Osteoblast (primary cell): Measurements from ENCODE around the gene SMC1B. TPM values are rescaled to one million over a fixed set of nuclear protein-coding genes. Genes with fewer than 3 reads are reported as not detected.
"Not testable (repeated sequence)": the region's sequence is repeated elsewhere in the genome, so short reads cannot be mapped to it uniquely, and the experiment has no call there.

Source experiments
- DNase-seq: peaks from one replicate; pipeline ENCODE4 v3.0.0; 2011; ENCODE audit warnings: low spot score, mixed read lengths; ENCODE audit not compliant: insufficient read length; ENCODE audit errors: missing footprints
- H2AFZ ChIP-seq: 2 replicates; pipeline ENCODE4 v1.6.0; 2011; ENCODE audit warnings: mild to moderate bottlenecking, low read length
- H3K27ac ChIP-seq: 2 replicates; pipeline ENCODE4 v1.5.1; 2011; ENCODE audit warnings: mild to moderate bottlenecking, low read depth, low read length, moderate library complexity
- H3K27me3 ChIP-seq: 2 replicates; pipeline ENCODE4 v1.6.0; 2012; ENCODE audit warnings: mild to moderate bottlenecking, control low read depth, inconsistent platforms, low read length, moderate library complexity; ENCODE audit not compliant: insufficient read depth
- H3K36me3 ChIP-seq: 2 replicates; pipeline ENCODE4 v1.5.1; 2011; ENCODE audit warnings: mild to moderate bottlenecking, low read length, control low read depth, moderate library complexity; ENCODE audit not compliant: insufficient read depth
- H3K4me1 ChIP-seq: 2 replicates; pipeline ENCODE4 v1.5.1; 2011; ENCODE audit warnings: mild to moderate bottlenecking, low read length, control low read depth, moderate library complexity; ENCODE audit not compliant: insufficient read depth
- H3K4me2 ChIP-seq: 2 replicates; pipeline ENCODE4 v1.6.0; 2011; ENCODE audit warnings: mild to moderate bottlenecking, low read length; ENCODE audit not compliant: insufficient read depth
- H3K4me3 ChIP-seq: fragments of 200-600 bp; sonication (generic); 3 replicates; pipeline ENCODE4 v1.5.1; 2012; ENCODE audit warnings: mild to moderate bottlenecking, low read length, inconsistent platforms; ENCODE audit not compliant: insufficient read depth
- H3K79me2 ChIP-seq: 2 replicates; pipeline ENCODE4 v1.6.0; 2012; ENCODE audit warnings: mild to moderate bottlenecking, low read length, control low read depth, inconsistent platforms; ENCODE audit not compliant: insufficient read depth
- H3K9me3 ChIP-seq: 2 replicates; pipeline ENCODE4 v1.5.1; 2011; ENCODE audit warnings: low read depth, low read length, control low read depth
- H4K20me1 ChIP-seq: 2 replicates; pipeline ENCODE4 v1.6.0; 2012; ENCODE audit warnings: mild to moderate bottlenecking, low read length, control low read depth; ENCODE audit not compliant: insufficient read depth
- CTCF ChIP-seq: IDR thresholded peaks from 2 replicates; pipeline ENCODE4 v1.5.1; 2011; ENCODE audit warnings: mild to moderate bottlenecking, low read depth, low read length, moderate library complexity; ENCODE audit errors: extremely low read depth
- total RNA-seq: library from RNA; depleted of rRNA; stranded (reverse); fragments of >200 nt; gene quantifications from 2 replicates; pipeline ENCODE4 v1.2.3, GENCODE V29; 2012

SMC1B gene
- total RNA-seq, 1 donor: not detected

GRCh38 chr22:45444168-45444567 is 30.8 kb upstream of the SMC1B start:
- no peaks in the 10 kb centered on the region for H4K20me1 ChIP-seq
- H2AFZ ChIP-seq: no peak overlapping the region
- no peaks in the 10 kb centered on the region for H3K79me2 ChIP-seq
- no peak overlapping the region for H3K4me3 ChIP-seq
- peak; percentile 45 for DNase-seq
- no peak overlapping the region for H3K4me2 ChIP-seq
- H3K36me3 ChIP-seq: no peaks in the 10 kb centered on the region
- H3K27ac ChIP-seq: no peak overlapping the region
- H3K4me1 ChIP-seq: no peaks in the 10 kb centered on the region
- H3K27me3 ChIP-seq: peaks cover 3% of the 10 kb centered on the region
- H3K9me3 ChIP-seq: no peaks in the 10 kb centered on the region
- TF ChIP-seq CTCF: no peak

GRCh38 chr22:45442116-45442515 is 28.7 kb upstream of the SMC1B start:
- Histone ChIP-seq H3K4me2 (no peak overlapping the region), H3K79me2 (no peaks in the 10 kb centered on the region), H2AFZ (no peak overlapping the region), H4K20me1 (no peaks in the 10 kb centered on the region), H3K27me3 (peaks cover 3% of the 10 kb centered on the region), H3K27ac (no peak overlapping the region), H3K36me3 (no peaks in the 10 kb centered on the region), H3K4me1 (no peaks in the 10 kb centered on the region), H3K9me3 (no peaks in the 10 kb centered on the region), H3K4me3 (no peak overlapping the region)
- no peak for DNase-seq
- no peak for TF ChIP-seq CTCF

- Histone ChIP-seq H3K9me3 (no peaks in the 10 kb centered on the region), H3K79me2 (no peaks in the 10 kb centered on the region), H3K36me3 (no peaks in the 10 kb centered on the region), H4K20me1 (no peaks in the 10 kb centered on the region), H3K27ac (no peak overlapping the region), H3K4me3 (no peak overlapping the region), H3K4me2 (peak overlapping the region; percentile 39), H2AFZ (peak overlapping the region; percentile 41), H3K4me1 (no peaks in the 10 kb centered on the region), H3K27me3 (peaks cover 3% of the 10 kb centered on the region)
- DNase-seq: peak; percentile 94
- peak; percentile 76 for TF ChIP-seq CTCF
Measured at GRCh38 chr22:45441138-45441537, 27.7 kb upstream of the SMC1B start.

GRCh38 chr22:45440688-45441087 is 27.3 kb upstream of the SMC1B start:
- not testable (repeated sequence) for H3K36me3 ChIP-seq, DNase-seq, H4K20me1 ChIP-seq, H3K27ac ChIP-seq, H3K4me2 ChIP-seq, H3K79me2 ChIP-seq, H3K27me3 ChIP-seq, H3K4me1 ChIP-seq, H3K4me3 ChIP-seq, H3K9me3 ChIP-seq
- peak overlapping the region; percentile 41 for H2AFZ ChIP-seq
